Hepatocyte (in vitro differentiated cells): ENCODE data around the gene KIAA0753. TPM values are rescaled to one million over a fixed set of nuclear protein-coding genes. Genes with fewer than 3 reads are reported as not detected.
A peak's percentile ranks its signal among the peaks of the same experiment; 100 is the strongest.

Experiments
- DNase-seq: peaks from one replicate; pipeline ENCODE4 v3.0.0-alpha.2; 2016; ENCODE audit warnings: low spot score
- H2AFZ ChIP-seq: fragments of 200-600 bp; sonication (generic); 2 replicates; pipeline ENCODE4 v1.6.0; 2016; ENCODE audit warnings: antibody characterized with exemption, mild to moderate bottlenecking
- H3K27ac ChIP-seq: fragments of 200-600 bp; sonication (generic); 2 replicates; pipeline ENCODE4 v1.5.1; 2016; ENCODE audit warnings: mild to moderate bottlenecking
- H3K27me3 ChIP-seq: fragments of 200-600 bp; sonication (generic); 2 replicates; pipeline ENCODE4 v1.6.1; 2016
- H3K36me3 ChIP-seq: fragments of 200-600 bp; sonication (generic); replicated peaks from 2 replicates; pipeline ENCODE4 v1.5.1; 2016; ENCODE audit warnings: low read depth; ENCODE audit not compliant: insufficient read depth
- H3K4me1 ChIP-seq: fragments of 200-600 bp; sonication (generic); 2 replicates; pipeline ENCODE4 v1.5.1; 2016; ENCODE audit warnings: mild to moderate bottlenecking, moderate library complexity; ENCODE audit not compliant: insufficient read depth
- H3K4me2 ChIP-seq: fragments of 200-600 bp; sonication (generic); 2 replicates; pipeline ENCODE4 v1.6.0; 2016
- H3K4me3 ChIP-seq: fragments of 200-600 bp; sonication (generic); 2 replicates; pipeline ENCODE4 v1.5.1; 2016; ENCODE audit warnings: mild to moderate bottlenecking
- H3K79me2 ChIP-seq: fragments of 200-600 bp; sonication (generic); 2 replicates; pipeline ENCODE4 v1.6.0; 2017; ENCODE audit warnings: mild to moderate bottlenecking
- H3K9me2 ChIP-seq: fragments of 200-600 bp; sonication (generic); replicated peaks from 2 replicates; pipeline ENCODE4 v1.6.0; 2017; ENCODE audit warnings: mild to moderate bottlenecking; ENCODE audit not compliant: insufficient read depth
- H3K9me3 ChIP-seq: fragments of 200-600 bp; sonication (generic); 2 replicates; pipeline ENCODE4 v1.5.1; 2016; ENCODE audit warnings: low read depth, mild to moderate bottlenecking
- H4K20me1 ChIP-seq: fragments of 200-600 bp; sonication (generic); 2 replicates; pipeline ENCODE4 v1.6.0; 2016; ENCODE audit warnings: mild to moderate bottlenecking; ENCODE audit not compliant: insufficient read depth, poor library complexity, severe bottlenecking
- EZH2 ChIP-seq: fragments of 200-600 bp; sonication (generic); IDR thresholded peaks from 2 replicates; pipeline ENCODE4 v1.6.1; 2016; ENCODE audit warnings: antibody characterized with exemption, mild to moderate bottlenecking, borderline replicate concordance
- EZH2phosphoT487 ChIP-seq: fragments of 200-600 bp; sonication (generic); IDR thresholded peaks from one replicate; pipeline ENCODE4 v1.6.1; 2018; ENCODE audit warnings: antibody characterized with exemption, mild to moderate bottlenecking, low read depth, moderate library complexity; ENCODE audit not compliant: unreplicated experiment, severe bottlenecking
- WGBS: methylation state at CpG from one replicate; pipeline ENCODE4 v1.1.6; 2016; ENCODE audit warnings: low lambda C conversion rate; ENCODE audit errors: missing lambda C conversion rate; 5-methylcytosine and 5-hydroxymethylcytosine counted together
- polyA plus RNA-seq: library from polyadenylated mRNA; unstranded; fragments of >200 nt; fragmentation: Nextera tagmentation; extraction: Ambion mirVana; gene quantifications from 2 replicates; pipeline ENCODE4 v1.2.1, GENCODE V29; 2016
- total RNA-seq: library from RNA; depleted of rRNA; stranded (reverse); fragments of >200 nt; gene quantifications from 2 replicates; pipeline ENCODE4 v1.2.3, GENCODE V29; 2014
- TF ChIP-seq, protein P1 (sequence below): fragments of 200-600 bp; sonication (generic); IDR thresholded peaks from 2 replicates; pipeline ENCODE4 v1.5.1; 2016; ENCODE audit warnings: antibody characterized with exemption, mild to moderate bottlenecking; ENCODE audit not compliant: poor library complexity

KIAA0753 gene
- total and polyA plus RNA-seq, 2 experiments from 2014 or later = 6.0 to 12.0 TPM

DNA sequence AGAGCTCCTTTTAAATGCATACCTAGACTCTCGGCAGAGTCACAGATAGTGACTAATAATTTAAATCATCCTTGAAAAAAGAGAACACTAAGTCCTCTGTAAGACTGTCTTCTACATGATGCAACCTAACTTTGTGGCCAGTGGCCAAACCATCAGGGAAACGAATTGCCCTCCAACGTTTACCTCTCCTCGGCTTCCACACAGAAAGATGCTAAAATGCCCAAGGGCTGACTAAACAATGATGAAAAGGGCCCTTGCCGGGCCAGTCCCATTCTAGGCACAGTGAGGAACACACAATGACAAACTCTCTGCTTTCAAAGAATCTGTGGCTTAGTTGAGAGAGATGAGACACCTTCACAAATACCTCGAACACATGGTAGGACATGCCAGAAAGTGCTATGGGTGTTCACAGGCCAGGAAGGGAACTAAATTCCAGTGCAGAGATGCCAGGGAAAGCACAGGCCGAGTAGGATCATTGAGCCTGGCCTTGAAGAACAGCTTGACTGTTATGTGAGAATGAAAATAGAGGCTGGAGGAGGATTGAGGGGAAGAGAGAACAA lies 48.8 kb downstream of the KIAA0753 start:
- Histone ChIP-seq H3K36me3 (no peaks in the 10 kb centered on the region), H3K9me3 (no peaks in the 10 kb centered on the region), H2AFZ (no peak overlapping the region), H3K4me3 (no peak overlapping the region), H3K4me1 (peaks cover 14% of the 10 kb centered on the region), H4K20me1 (no peaks in the 10 kb centered on the region), H3K4me2 (peak overlapping the region; percentile 52), H3K9me2 (no peaks in the 10 kb centered on the region), H3K27ac (peak overlapping the region; percentile 81), H3K27me3 (no peaks in the 10 kb centered on the region), H3K79me2 (no peaks in the 10 kb centered on the region)
- DNase-seq = no peak
- TF ChIP-seq EZH2phosphoT487 (no peak), EZH2 (no peak)
- TF ChIP-seq, protein P1, sequence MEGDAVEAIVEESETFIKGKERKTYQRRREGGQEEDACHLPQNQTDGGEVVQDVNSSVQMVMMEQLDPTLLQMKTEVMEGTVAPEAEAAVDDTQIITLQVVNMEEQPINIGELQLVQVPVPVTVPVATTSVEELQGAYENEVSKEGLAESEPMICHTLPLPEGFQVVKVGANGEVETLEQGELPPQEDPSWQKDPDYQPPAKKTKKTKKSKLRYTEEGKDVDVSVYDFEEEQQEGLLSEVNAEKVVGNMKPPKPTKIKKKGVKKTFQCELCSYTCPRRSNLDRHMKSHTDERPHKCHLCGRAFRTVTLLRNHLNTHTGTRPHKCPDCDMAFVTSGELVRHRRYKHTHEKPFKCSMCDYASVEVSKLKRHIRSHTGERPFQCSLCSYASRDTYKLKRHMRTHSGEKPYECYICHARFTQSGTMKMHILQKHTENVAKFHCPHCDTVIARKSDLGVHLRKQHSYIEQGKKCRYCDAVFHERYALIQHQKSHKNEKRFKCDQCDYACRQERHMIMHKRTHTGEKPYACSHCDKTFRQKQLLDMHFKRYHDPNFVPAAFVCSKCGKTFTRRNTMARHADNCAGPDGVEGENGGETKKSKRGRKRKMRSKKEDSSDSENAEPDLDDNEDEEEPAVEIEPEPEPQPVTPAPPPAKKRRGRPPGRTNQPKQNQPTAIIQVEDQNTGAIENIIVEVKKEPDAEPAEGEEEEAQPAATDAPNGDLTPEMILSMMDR = no peak
- WGBS = 56% methylated on average over 7 of the region's 7 CpGs

DNA sequence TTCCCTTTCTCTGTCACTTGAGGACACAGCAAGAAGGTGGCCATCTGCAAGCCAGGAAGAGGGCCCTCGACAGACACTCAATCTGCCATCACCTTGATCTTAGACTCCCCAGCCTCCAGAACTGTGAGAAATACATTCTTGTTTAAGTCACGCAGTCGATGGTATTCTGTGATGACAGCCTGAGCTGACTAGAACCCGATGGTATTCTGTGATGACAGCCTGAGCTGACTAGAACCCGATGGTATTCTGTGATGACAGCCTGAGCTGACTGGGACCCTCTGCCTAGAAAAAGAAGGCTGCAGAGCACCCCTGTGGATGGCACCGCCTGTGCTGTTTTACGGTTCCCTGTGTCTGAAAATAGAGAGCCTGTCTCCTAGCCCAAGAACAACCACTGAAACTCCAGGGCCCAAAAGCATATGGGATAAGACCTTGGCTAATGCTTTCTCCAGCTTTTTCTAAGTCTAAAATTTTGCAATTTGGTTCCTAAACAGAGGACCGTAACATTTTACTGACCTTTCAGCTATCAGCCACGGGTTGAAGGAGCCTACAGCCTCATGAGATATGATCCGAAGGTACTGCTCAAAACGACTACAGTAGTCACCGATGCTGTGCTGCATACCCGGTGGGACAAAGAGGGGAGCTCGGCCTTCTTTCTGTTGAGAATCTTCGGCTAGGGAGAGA lies 51.1 kb downstream of the KIAA0753 start:
- Histone ChIP-seq H3K9me2 (no peaks in the 10 kb centered on the region), H3K4me2 (no peak overlapping the region)
- WGBS = 97% methylated on average over 15 of the region's 15 CpGs

DNA sequence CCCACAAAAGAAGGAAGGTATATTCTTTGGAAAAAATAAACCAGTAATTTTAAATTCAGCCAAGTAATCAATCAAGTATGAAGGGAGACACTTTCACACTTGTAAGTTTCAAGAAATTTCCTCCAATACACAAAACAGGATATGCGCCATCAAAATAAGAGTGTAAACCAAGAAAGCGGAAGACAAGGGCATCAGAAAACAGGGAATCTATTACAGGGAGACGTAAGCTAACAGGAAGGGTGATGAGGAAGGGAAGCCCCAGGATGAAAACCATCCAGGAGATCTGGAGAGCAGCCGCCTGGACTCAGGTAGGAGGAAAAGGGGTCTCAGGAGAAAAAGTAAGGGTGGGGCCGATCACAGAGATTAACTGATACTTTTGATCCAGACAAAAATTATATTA lies 52.3 kb downstream of the KIAA0753 start:
- no peaks in the 10 kb centered on the region for H3K9me2 ChIP-seq
- H3K27ac ChIP-seq = no peak overlapping the region
- H3K27me3 ChIP-seq = no peaks in the 10 kb centered on the region
- no peaks in the 10 kb centered on the region for H4K20me1 ChIP-seq
- no peak overlapping the region for H2AFZ ChIP-seq
- TF ChIP-seq EZH2phosphoT487 = no peak
- TF ChIP-seq, protein P1 = no peak
- no peak for TF ChIP-seq EZH2
- no peak overlapping the region for H3K4me3 ChIP-seq
- peaks cover 5% of the 10 kb centered on the region for H3K9me3 ChIP-seq
- WGBS = 98% methylated on average over 5 of the region's 5 CpGs
- no peaks in the 10 kb centered on the region for H3K79me2 ChIP-seq
- peaks cover 14% of the 10 kb centered on the region for H3K4me1 ChIP-seq
- no peak overlapping the region for H3K4me2 ChIP-seq
- peaks cover 12% of the 10 kb centered on the region for H3K36me3 ChIP-seq
- no peak for DNase-seq

More for the DNA sequence above, 51.1 kb downstream of the KIAA0753 start:
- Histone ChIP-seq H3K9me3 (peaks cover 5% of the 10 kb centered on the region), H3K36me3 (peaks cover 4% of the 10 kb centered on the region), H3K79me2 (no peaks in the 10 kb centered on the region), H2AFZ (no peak overlapping the region), H4K20me1 (no peaks in the 10 kb centered on the region), H3K4me3 (no peak overlapping the region), H3K4me1 (peaks cover 14% of the 10 kb centered on the region), H3K27ac (no peak overlapping the region), H3K27me3 (no peaks in the 10 kb centered on the region)
- no peak for DNase-seq
- TF ChIP-seq EZH2phosphoT487 = no peak
- TF ChIP-seq, protein P1 = no peak
- no peak for TF ChIP-seq EZH2
